Measurements from ENCODE around the gene CCDC9B. TPM values are rescaled to one million over a fixed set of nuclear protein-coding genes. Genes with fewer than 3 reads are reported as not detected.
A peak's percentile ranks its signal among the peaks of the same experiment; 100 is the strongest.

CCDC9B gene
- total and polyA plus RNA-seq, 7 donors: 5.1 to 97.2 (median 43.9) TPM

GRCh38 chr15:40345225-40345866 lies 4.6 kb upstream of the CCDC9B start:
- Histone ChIP-seq H3K4me1 (peaks cover 0 to 48% (median 46%) of the 10 kb centered on the region in 4 donors), H3K9me3 (no peaks in the 10 kb centered on the region), H3K36me3 (no peaks in the 10 kb centered on the region), H3K4me3 (no peak overlapping the region), H3K27me3 (no peaks in the 10 kb centered on the region), H3K27ac (peak overlapping the region in 2 of 4 donors; percentile 1 to 5)
- no peak for TF ChIP-seq POLR2AphosphoS5 (IDR thresholded peaks at IDR 0.05)
- intact Hi-C loops (cut with DNase I): loop anchor here (2.0 kb wide), 1 partner anchor 75 kb away; no protein-coding TSS in a partner anchor
- WGBS, 2 donors: 38 to 77% methylated on average over 10 of the region's 10 CpGs
- no peak for DNase-seq

- TF ChIP-seq EP300 (IDR thresholded peaks at IDR 0.05) (no peak), POLR2A (IDR thresholded peaks at IDR 0.05) (no peak), CTCF (IDR thresholded peaks at IDR 0.05) (peak; percentile 66 to 91 (median 80)), POLR2AphosphoS5 (IDR thresholded peaks at IDR 0.05) (no peak)
- WGBS, 2 donors: 7 to 29% methylated on average over 15 of the region's 15 CpGs
- H3K27me3 ChIP-seq: no peaks in the 10 kb centered on the region
- intact Hi-C loops (cut with DNase I): loop anchor here (1.0 to 2.0 kb wide), 2 partner anchors 24 to 76 kb away; no protein-coding TSS in a partner anchor
- no peak overlapping the region for H3K4me3 ChIP-seq
- H3K4me1 ChIP-seq: peaks cover 0 to 54% (median 52%) of the 10 kb centered on the region in 4 donors
- H3K9me3 ChIP-seq: no peaks in the 10 kb centered on the region
- H3K36me3 ChIP-seq: no peaks in the 10 kb centered on the region
- peak overlapping the region in 2 of 4 donors; percentile 99 for H3K27ac ChIP-seq
- DNase-seq: peak; percentile 83
These were observed 3.9 kb upstream of the CCDC9B start for GRCh38 chr15:40344631-40345120.

- H3K4me1 ChIP-seq: peaks cover 0 to 59% (median 57%) of the 10 kb centered on the region in 4 donors
- DNase-seq: peak; percentile 69
- TF ChIP-seq EP300 (IDR thresholded peaks at IDR 0.05) (no peak), POLR2A (IDR thresholded peaks at IDR 0.05) (no peak), POLR2AphosphoS5 (IDR thresholded peaks at IDR 0.05) (no peak), CTCF (IDR thresholded peaks at IDR 0.05) (no peak)
- WGBS, 2 donors: 39 to 48% methylated on average over 6 of the region's 6 CpGs
- no peak overlapping the region for H3K4me3 ChIP-seq
- intact Hi-C loops (cut with DNase I): loop anchor here (1.0 to 2.0 kb wide), 2 partner anchors 24 to 77 kb away; no protein-coding TSS in a partner anchor
- H3K27me3 ChIP-seq: no peaks in the 10 kb centered on the region
- H3K36me3 ChIP-seq: no peaks in the 10 kb centered on the region
- H3K27ac ChIP-seq: peak overlapping the region; percentile 43 to 99 (median 99)
- no peaks in the 10 kb centered on the region for H3K9me3 ChIP-seq
These were observed 3.5 kb upstream of the CCDC9B start for GRCh38 chr15:40344217-40344616.

- Histone ChIP-seq H3K9me3 (no peaks in the 10 kb centered on the region), H3K4me3 (no peak overlapping the region), H3K36me3 (no peaks in the 10 kb centered on the region), H3K27me3 (no peaks in the 10 kb centered on the region), H3K4me1 (peaks cover 0 to 66% (median 64%) of the 10 kb centered on the region in 4 donors), H3K27ac (peak overlapping the region; percentile 65 to 99 (median 99))
- WGBS, 2 donors: 81 to 86% methylated on average over 10 of the region's 10 CpGs
- TF ChIP-seq POLR2A (IDR thresholded peaks at IDR 0.05) (no peak), POLR2AphosphoS5 (IDR thresholded peaks at IDR 0.05) (peak in 1 of 4 donors; percentile 29)
- intact Hi-C loops (cut with DNase I): loop anchor here (2.0 kb wide), 1 partner anchor 61 kb away; the partner anchor contains the start of gene IVD
- no peak for DNase-seq
These were observed 2.8 kb upstream of the CCDC9B start for GRCh38 chr15:40343512-40343911.

GRCh38 chr15:40342416-40343320 lies 1.9 kb upstream of the CCDC9B start:
- peak overlapping the region; percentile 65 to 99 (median 99) for H3K27ac ChIP-seq
- H3K36me3 ChIP-seq: no peaks in the 10 kb centered on the region
- WGBS, 2 donors: 20 to 58% methylated on average over 7 of the region's 7 CpGs
- H3K4me1 ChIP-seq: peaks cover 0 to 75% (median 72%) of the 10 kb centered on the region in 4 donors
- TF ChIP-seq POLR2A (IDR thresholded peaks at IDR 0.05) (no peak), POLR2AphosphoS5 (IDR thresholded peaks at IDR 0.05) (peak in 1 of 4 donors; percentile 22), CTCF (IDR thresholded peaks at IDR 0.05) (no peak), EP300 (IDR thresholded peaks at IDR 0.05) (no peak)
- DNase-seq: no peak
- no peak overlapping the region for H3K4me3 ChIP-seq
- no peaks in the 10 kb centered on the region for H3K27me3 ChIP-seq
- no peaks in the 10 kb centered on the region for H3K9me3 ChIP-seq
- intact Hi-C loops (cut with DNase I): loop anchor here (2.0 kb wide), 1 partner anchor 62 kb away; the partner anchor contains the start of gene IVD
